Cardiac muscle cell (in vitro differentiated cells and primary cell): ENCODE data around the gene MMP15. TPM values are rescaled to one million over a fixed set of nuclear protein-coding genes. Genes with fewer than 3 reads are reported as not detected.
A peak's percentile ranks its signal among the peaks of the same experiment; 100 is the strongest.

Experiments used
- DNase-seq, 2 donors: peaks; one replicate each; pipeline versions ENCODE4 v3.0.0 to v3.0.0-alpha.2; 2010 to 2017; ENCODE audit warnings: low read depth in 1 of 2, low spot score in 1 of 2
- H3K27ac ChIP-seq: fragments of 200-600 bp; sonication (generic); 2 replicates; pipeline ENCODE4 v1.5.1; 2016
- H3K27me3 ChIP-seq: fragments of 200-600 bp; sonication (generic); 2 replicates; pipeline ENCODE4 v1.6.0; 2016; ENCODE audit warnings: control low read depth
- H3K36me3 ChIP-seq: fragments of 200-600 bp; sonication (generic); 2 replicates; pipeline ENCODE4 v1.5.1; 2016; ENCODE audit warnings: control low read depth
- H3K4me1 ChIP-seq: fragments of 200-600 bp; sonication (generic); 2 replicates; pipeline ENCODE4 v1.8.1; 2017; ENCODE audit warnings: low read depth, mild to moderate bottlenecking, mixed run types
- H3K4me3 ChIP-seq: fragments of 200-600 bp; sonication (generic); 2 replicates; pipeline ENCODE4 v1.5.1; 2016; ENCODE audit warnings: mild to moderate bottlenecking
- H3K9me3 ChIP-seq: fragments of 200-600 bp; sonication (generic); 2 replicates; pipeline ENCODE4 v1.5.1; 2017; ENCODE audit warnings: low read depth, mild to moderate bottlenecking, control low read depth
- CTCF ChIP-seq: IDR thresholded peaks from 2 replicates; pipeline ENCODE4 v1.5.1; 2012; ENCODE audit warnings: low read depth, mild to moderate bottlenecking, low read length
- polyA plus RNA-seq: library from polyadenylated mRNA; unstranded; fragments of >200 nt; fragmentation: Nextera tagmentation; extraction: Ambion mirVana; gene quantifications from 2 replicates; pipeline ENCODE4 v1.2.1, GENCODE V29; 2016
- total RNA-seq: library from RNA; depleted of rRNA; stranded (reverse); fragments of >200 nt; gene quantifications from 2 replicates; pipeline ENCODE4 v1.2.3, GENCODE V29; 2016

MMP15 gene
- total and polyA plus RNA-seq, 2 experiments from 2014 or later: 317 to 473 TPM

- no peak for TF ChIP-seq CTCF
- no peak overlapping the region for H3K4me3 ChIP-seq
- H3K27ac ChIP-seq: no peak overlapping the region
- H3K9me3 ChIP-seq: no peaks in the 10 kb centered on the region
- peaks cover 16% of the 10 kb centered on the region for H3K4me1 ChIP-seq
- H3K36me3 ChIP-seq: peaks cover 8% of the 10 kb centered on the region
- H3K27me3 ChIP-seq: no peaks in the 10 kb centered on the region
- DNase-seq: no peak
Observed at GRCh38 chr16:57997176-57997527, 28.4 kb upstream of the MMP15 start.

GRCh38 chr16:57997528-57998265 lies 27.9 kb upstream of the MMP15 start:
- Histone ChIP-seq H3K4me1 (peaks cover 16% of the 10 kb centered on the region), H3K4me3 (no peak overlapping the region), H3K27ac (no peak overlapping the region), H3K9me3 (no peaks in the 10 kb centered on the region), H3K27me3 (no peaks in the 10 kb centered on the region), H3K36me3 (peaks cover 8% of the 10 kb centered on the region)
- no peak for TF ChIP-seq CTCF
- DNase-seq: no peak

GRCh38 chr16:57998486-57998885 lies 27.1 kb upstream of the MMP15 start:
- H3K9me3 ChIP-seq: no peaks in the 10 kb centered on the region
- H3K27me3 ChIP-seq: no peaks in the 10 kb centered on the region
- TF ChIP-seq CTCF: no peak
- no peak overlapping the region for H3K4me3 ChIP-seq
- H3K27ac ChIP-seq: no peak overlapping the region
- H3K36me3 ChIP-seq: peaks cover 8% of the 10 kb centered on the region
- DNase-seq: peak in 1 of 2 donors; percentile 56
- H3K4me1 ChIP-seq: peaks cover 16% of the 10 kb centered on the region

GRCh38 chr16:57998992-57999365 lies 26.6 kb upstream of the MMP15 start:
- Histone ChIP-seq H3K4me3 (no peak overlapping the region), H3K9me3 (no peaks in the 10 kb centered on the region), H3K4me1 (peaks cover 16% of the 10 kb centered on the region), H3K27ac (no peak overlapping the region), H3K36me3 (peaks cover 8% of the 10 kb centered on the region), H3K27me3 (no peaks in the 10 kb centered on the region)
- no peak for TF ChIP-seq CTCF
- peak in 1 of 2 donors; percentile 35 for DNase-seq

GRCh38 chr16:57999366-57999970 lies 26.1 kb upstream of the MMP15 start:
- Histone ChIP-seq H3K27ac (peak overlapping the region; percentile 93), H3K4me1 (peaks cover 16% of the 10 kb centered on the region), H3K9me3 (no peaks in the 10 kb centered on the region), H3K27me3 (no peaks in the 10 kb centered on the region), H3K4me3 (peak overlapping the region; percentile 55), H3K36me3 (peaks cover 8% of the 10 kb centered on the region)
- DNase-seq: no peak
- no peak for TF ChIP-seq CTCF
